Measurements from ENCODE around the gene ZNF670.

DNA sequence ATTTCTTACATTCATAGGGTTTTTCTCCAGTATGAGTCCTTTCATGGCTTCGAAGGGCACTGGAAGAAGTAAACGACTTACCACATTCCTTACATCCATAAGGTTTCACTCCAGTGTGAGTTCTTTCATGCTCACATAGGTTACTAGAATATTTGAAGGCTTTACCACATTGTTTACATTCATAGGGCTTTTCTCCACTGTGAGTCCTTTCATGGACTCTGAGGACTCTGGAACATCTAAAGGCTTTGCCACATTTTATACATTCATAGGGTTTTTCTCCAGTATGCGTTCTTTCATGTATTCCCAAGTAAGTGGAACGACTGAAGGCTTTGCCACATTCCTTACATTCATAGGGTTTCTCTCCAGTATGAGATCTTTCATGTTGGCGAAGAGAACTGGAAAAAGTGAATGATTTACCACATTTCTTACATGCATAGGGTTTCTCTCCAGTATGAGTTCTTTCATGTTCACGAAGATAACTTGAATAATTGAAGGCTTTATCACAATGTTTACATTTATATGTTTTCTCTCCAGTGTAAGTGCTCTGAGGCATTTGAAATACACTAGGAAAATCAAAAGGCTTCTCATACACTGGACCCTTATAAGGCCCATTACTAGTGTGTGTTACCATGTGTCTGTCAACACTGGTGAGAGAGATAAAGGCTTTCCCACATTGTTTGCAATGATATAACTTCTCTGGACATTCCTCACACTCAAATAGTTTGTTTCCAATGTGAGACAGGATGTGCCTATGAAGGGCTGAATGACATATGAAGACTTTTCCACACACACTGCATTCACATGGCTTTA, 40.9 kb downstream of the ZNF670 start:
- TF ChIP-seq CTCF (IDR thresholded peaks at IDR 0.05) (no peak), POLR2A (IDR thresholded peaks at IDR 0.05) (no peak)

Data from uterus (tissue), 2 donors.